ENCODE data around the gene VPS37C.
"Not testable (repeated sequence)": the region's sequence is repeated elsewhere in the genome, so short reads cannot be mapped to it uniquely, and the experiment has no call there.

Gene VPS37C

DNA sequence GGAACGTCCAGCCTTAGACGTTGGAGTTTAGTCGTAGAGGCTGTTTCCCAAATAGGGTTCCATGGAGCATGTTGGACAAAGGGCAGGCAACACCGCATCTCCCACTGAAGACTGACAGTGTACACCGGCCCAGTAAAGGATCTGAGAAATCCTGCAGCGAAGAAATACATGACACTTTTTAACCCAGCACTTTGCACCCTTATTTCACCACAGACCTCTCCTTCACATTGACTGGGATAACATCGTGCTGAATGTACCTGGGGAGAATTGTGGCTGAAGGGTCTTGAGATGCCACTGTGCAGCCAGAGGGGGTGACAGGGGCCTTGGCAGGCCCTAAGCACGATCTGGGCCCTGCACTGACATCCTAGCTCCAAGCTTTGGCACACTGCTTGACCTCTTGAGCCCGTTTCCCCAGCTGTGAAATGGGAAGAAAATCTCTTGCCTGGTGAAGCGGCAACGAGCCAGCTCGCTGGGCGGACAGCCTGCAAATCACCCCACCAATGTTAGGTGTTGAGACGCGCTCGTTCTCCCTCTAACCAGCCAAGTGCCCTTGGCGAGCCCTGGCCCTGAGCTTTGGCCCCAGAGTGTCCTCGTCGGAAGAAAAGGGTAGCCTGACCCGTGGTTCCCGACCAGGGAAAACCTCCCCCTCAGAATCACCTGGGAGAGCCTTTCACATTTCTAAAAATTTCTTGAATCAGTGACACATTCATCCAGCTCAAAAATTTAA is 45.6 kb downstream of the VPS37C start:
- DNase-seq: no peak

DNA sequence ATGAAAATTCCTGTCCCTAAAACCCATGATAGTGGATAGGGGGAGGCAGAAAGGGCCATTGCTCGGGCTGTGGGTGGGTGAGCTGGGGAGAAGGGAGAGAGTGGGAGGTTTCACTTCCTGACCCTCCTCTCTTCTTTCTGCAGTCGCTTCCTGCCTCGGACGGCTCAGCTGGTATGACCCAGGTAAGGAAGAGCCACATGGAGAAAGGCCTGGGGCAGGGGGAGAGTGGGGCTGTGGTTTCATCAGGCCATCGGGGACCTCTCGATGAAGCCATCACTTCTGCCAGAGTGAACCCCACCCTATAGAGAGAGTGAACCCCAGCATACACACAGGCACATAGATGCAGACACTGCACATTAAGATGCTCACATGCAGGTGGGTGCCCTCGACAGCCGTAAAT is 46.3 kb downstream of the VPS37C start:
- DNase-seq: no peak

GRCh38 chr11:61113201-61113600 is 48.0 kb downstream of the VPS37C start:
- DNase-seq: no peak

DNA sequence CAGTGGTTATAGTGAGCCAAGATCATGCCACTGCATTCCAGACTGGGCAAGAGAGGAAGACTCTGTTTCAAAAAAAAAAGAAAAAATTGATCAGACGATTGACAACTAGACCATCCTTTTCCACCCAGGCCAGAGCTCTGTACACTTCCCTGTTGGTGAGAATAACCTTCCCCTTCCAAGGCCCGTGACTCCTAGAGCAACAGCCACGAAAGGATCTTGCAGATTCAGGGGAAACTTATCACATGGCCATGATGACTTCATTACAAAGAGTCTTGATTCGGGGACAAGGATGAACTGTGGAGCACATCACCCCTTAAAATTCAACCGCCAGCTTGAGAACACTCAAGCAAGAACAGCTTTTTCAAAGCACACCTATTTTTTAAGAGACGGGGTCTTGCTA is 48.7 kb downstream of the VPS37C start:
- no peak for DNase-seq

GRCh38 chr11:61111786-61112517 is 49.3 kb downstream of the VPS37C start:
- no peak for DNase-seq

GRCh38 chr11:61111050-61111435 is 50.2 kb downstream of the VPS37C start:
- no peak for DNase-seq

DNA sequence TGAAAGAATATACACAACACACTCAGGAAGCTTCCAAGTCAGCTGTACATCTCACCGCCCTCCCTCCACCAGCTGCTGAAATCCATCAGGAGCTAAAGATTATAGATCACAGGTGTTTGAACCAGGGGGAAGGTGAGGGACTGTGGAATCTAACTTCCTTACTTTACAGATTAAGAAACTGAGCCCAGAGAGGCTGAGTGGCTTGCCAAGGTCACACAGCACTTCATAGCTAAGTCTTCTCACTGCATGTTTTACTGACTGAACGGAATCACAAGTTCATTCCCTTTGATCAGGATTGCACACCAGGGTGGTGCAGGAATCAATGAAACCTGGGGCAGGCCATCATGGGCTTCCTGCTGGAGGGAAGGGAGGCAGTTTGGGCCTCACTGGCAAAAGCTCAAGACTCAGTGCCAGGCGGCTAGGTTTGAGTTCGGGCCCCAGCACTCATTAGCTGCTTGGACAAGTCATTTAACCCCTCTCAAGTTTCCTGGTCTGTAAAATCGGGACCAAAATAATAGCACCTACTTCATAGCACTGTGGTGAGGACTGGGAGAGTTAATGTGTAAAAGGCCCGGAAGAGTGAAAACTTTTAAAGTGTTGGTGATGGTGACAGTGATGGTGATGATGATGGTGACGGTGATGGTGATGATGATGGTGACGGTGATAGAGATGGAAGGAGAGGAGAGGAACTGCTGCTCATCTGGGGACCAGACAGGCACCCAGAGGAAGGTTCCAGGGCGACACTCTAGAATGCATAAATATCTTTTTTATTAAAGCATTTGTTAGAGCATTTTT is 50.8 kb downstream of the VPS37C start:
- DNase-seq: no peak

- no peak for DNase-seq
Measured at GRCh38 chr11:61109671-61110070, 51.6 kb downstream of the VPS37C start.

- no peak for DNase-seq
Measured at GRCh38 chr11:61108847-61109585, 52.2 kb downstream of the VPS37C start.

DNA sequence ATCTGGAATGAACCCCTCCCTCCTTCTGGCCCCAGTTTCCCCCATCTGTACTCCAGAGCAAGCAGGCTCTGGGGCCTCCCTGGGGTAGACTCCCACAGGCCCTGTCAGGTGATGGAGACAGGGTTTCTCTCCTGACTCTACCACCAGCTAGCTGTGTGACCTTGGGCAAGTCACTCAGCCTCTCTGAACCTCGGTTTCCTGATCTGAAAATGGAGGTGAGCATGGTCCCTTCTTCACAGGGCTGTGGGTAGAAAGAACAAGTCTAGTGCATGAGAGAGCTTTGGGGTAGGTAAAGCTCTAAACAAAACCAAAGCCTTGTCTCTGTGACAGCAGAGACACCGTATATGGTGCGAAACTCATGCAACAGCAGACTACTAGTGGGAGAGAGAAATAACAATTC is 53.3 kb downstream of the VPS37C start:
- no peak for DNase-seq

DNA sequence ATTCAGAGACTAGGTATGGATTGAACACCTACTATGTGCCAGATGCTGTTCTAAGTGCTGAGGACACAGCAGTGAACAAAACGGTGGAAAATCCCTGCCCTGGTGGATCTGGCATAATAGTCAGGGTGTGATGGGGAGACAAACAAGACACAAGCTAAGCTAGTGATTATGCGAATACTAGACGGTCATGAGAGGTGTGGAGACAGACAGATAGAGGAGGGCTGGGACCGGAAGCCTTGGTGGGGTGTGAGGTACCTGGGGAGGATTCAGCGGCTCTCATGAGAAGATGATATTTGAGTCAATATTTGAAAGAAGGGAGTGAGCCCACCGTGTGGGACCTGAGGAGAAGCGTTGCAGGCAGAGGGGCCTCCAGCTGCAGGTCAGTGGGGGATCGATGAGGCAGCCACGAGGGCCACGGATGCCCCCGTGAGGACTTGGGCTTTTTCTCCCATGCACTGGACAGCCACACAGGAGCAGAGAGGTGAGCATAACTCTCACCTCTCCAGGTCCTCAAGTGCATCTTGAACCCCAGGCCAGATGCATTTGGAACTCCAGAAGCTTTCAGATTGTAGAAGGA is 54.2 kb downstream of the VPS37C start:
- no peak for DNase-seq

DNA sequence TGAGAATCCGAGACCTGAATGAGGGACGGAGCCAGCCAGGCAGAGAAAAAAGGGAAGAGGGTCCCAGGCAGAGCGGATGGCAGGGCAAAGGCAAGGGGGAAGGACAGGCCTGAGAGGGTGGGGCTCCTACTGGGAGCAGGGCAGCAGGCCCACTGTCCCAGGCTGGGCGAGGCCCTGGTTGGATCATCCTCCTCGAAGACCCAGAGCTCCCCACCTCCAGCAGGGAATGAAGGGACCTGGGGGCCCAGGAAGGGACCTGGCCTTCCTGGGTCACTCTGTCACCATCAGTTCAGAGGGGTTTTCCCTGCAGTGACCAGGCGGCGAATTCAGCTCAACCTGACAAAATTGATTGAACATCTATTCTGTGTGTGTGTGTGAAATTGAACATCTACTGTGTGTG is 54.9 kb downstream of the VPS37C start:
- DNase-seq: no peak

- no peak for DNase-seq
Measured at GRCh38 chr11:61104963-61105362, 56.3 kb downstream of the VPS37C start.

DNA sequence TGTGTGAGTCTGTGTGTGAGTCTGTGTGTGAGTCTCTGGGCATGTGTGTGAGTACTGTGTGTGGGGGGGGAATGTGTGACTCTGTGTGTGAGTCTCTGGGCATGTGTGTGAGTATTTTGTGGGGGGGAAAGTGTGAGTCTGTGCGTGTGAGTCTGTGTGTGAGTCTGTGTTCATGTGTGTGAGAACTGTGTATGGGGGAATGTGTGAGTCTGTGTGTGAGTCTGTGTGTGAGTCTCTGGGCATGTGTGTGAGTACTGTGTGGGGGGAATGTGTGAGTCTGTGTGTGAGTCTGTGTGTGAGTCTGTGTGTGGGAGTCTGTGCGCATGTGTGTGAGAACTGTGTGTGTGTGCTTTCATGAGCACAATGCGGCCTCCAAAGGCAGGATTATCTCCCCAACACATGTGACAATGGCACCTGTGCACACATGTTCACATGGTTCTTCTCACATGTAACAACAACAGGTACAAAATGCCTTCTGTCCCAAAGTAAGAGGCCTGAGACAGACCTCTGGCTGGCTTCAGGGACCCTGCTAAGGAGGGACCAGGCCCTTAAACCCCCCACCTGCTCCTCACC is 57.3 kb downstream of the VPS37C start:
- no peak for DNase-seq

DNA sequence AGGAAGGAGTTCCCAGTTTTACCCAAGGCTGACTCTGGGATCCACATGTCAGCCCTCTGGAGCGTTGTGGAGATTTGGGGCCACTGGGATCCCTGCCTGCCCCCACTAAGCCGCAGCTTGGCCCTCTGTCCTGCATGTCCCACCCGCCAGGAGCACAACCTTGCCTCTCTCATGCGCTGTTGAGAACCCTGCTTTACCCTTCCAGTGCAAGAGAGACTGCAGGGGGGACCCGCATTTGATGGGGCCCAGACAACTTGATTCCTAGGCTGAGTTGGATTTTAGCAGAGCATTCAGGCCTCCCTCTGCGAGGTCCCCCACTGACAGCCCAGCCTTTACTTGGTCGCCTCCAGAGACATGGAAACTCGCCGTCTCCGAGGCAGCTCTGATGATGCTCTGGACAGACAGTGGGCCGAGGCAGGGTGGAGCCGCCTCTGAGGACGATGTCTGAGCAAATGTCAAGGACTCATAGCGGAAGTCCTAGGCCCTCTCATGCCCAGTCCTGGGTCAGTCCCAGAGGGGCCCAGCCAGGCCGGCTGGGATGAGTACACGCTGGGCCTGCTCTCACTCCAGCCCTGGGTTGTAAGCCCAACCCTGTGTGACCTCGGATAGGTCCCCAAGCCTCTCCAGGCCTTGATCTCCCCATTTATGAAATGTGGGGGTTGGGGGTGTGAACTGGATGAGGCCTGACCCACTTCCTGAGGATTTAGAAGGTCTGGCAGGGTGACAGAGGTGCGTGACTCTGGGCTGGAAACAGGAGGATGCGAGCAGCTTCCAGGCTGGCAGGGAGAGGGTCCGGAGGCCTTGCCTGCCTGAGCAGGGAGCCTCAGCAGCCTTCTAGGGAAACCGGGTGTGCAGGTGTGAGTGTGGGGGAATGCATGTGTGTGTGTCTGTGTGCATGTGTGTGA is 58.3 kb downstream of the VPS37C start:
- no peak for DNase-seq

DNA sequence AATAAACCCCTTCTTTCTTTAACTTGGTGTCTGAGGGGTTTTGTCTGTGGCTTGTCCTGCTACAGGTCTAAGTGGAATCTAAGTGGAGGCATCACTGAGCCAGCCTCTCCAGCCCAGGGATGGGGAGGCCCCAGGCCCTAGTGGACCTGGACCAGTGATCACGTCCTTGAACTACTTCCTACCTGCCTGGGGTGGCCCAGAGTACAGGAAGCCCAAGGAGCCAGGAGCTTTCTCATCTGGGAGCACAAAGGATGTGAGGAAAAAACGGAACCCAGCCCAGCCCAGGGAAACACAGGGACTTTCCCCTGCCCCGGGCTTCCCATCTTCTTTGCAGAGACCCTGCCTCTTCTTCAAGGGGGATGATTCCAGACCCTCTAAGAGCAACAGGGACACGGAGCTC is 62.4 kb downstream of the VPS37C start:
- no peak for DNase-seq

DNA sequence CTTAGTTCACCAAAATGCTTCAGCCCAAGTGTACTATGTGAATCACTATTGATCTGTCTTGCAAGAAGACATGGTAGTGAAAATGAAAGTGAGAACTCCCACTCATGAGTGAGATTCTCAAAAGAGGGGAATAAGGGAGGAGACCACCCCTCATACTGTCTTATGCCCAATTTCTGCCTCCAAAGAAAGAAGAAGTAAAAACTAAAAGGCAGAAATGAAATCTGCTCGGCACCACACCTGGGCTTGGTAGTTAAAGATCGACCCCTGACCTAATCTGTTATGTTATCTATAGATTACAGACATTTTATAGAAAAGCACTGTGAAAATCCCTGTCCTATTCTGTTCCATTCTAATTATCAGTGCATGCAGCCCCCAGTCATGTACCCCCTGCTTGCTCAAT is 63.0 kb downstream of the VPS37C start:
- DNase-seq: not testable (repeated sequence)

- no peak for DNase-seq
Measured at GRCh38 chr11:61095021-61095420, 66.2 kb downstream of the VPS37C start.

DNA sequence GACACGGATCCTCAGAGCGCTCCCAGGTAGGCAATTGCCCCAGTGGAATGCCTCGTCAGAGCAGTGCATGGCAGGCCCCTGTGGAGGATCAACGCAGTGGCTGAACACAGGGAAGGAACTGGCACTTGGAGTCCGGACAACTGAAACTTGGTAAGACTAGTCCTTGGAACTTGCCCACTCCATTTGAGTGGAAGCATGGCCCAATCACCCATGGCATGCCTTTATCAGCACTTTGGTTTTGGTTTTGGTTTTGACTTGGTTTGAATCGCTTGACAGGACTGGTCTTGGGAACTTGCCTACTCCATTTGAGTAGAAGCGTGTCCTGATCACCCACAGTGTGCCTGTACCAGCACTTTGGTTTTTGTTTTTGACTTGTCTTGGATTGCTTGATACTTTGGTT is 67.1 kb downstream of the VPS37C start:
- not testable (repeated sequence) for DNase-seq

GRCh38 chr11:61092908-61093763 is 68.1 kb downstream of the VPS37C start:
- no peak for DNase-seq
